ENCODE data around the gene TUBG1. TPM values are rescaled to one million over a fixed set of nuclear protein-coding genes. Genes with fewer than 3 reads are reported as not detected.

Gene TUBG1
- total and polyA plus RNA-seq, 2 of the 8 experiments (the other 6 are each of a cell fraction or from before 2014, with no cell fraction given), result 109 to 208 TPM

Other genes starting within 250 kb of the TUBG1 start
- gene STAT3, start 221.2 kb upstream of the TUBG1 start, total RNA-seq (2021; fragmentation: NEBNext Ultra II Directional; extraction: Animal tissue kit (Norgen Biotek cat#: 25700)), result 94.1 and 94.3 TPM in 2 replicates
- 38.4 and 41.2 TPM in 2 replicates for gene STAT3, start 221.2 kb upstream of the TUBG1 start, polyA plus RNA-seq (2011; rRNA removed)
- gene CAVIN1, start 186.4 kb upstream of the TUBG1 start, total RNA-seq (2021; fragmentation: NEBNext Ultra II Directional; extraction: Animal tissue kit (Norgen Biotek cat#: 25700)), result 41.6 and 43.5 TPM in 2 replicates
- 16.2 and 22.6 TPM in 2 replicates for gene CAVIN1, start 186.4 kb upstream of the TUBG1 start, polyA plus RNA-seq (2011; rRNA removed)
- gene ATP6V0A1, start 150.8 kb upstream of the TUBG1 start, total RNA-seq (2021; fragmentation: NEBNext Ultra II Directional; extraction: Animal tissue kit (Norgen Biotek cat#: 25700)), result 55.3 and 57.3 TPM in 2 replicates
- gene ATP6V0A1, start 150.8 kb upstream of the TUBG1 start, polyA plus RNA-seq (2011; rRNA removed), result 63.4 and 77.4 TPM in 2 replicates
- gene NAGLU, start 73.4 kb upstream of the TUBG1 start, total RNA-seq (2021; fragmentation: NEBNext Ultra II Directional; extraction: Animal tissue kit (Norgen Biotek cat#: 25700)), result 19.4 and 21.3 TPM in 2 replicates
- 21.6 and 34.5 TPM in 2 replicates for gene NAGLU, start 73.4 kb upstream of the TUBG1 start, polyA plus RNA-seq (2011; rRNA removed)
- gene HSD17B1, start 56.8 kb upstream of the TUBG1 start, total RNA-seq (2021; fragmentation: NEBNext Ultra II Directional; extraction: Animal tissue kit (Norgen Biotek cat#: 25700)), result 0.88 and 1.1 TPM in 2 replicates
- gene HSD17B1, start 56.8 kb upstream of the TUBG1 start, polyA plus RNA-seq (2011; rRNA removed), result 1.0 and 1.8 TPM in 2 replicates
- 100 and 109 TPM in 2 replicates for gene COASY, start 47.5 kb upstream of the TUBG1 start, total RNA-seq (2021; fragmentation: NEBNext Ultra II Directional; extraction: Animal tissue kit (Norgen Biotek cat#: 25700))
- gene COASY, start 47.5 kb upstream of the TUBG1 start, polyA plus RNA-seq (2011; rRNA removed), result 64.5 and 110 TPM in 2 replicates
- gene MLX, start 42.6 kb upstream of the TUBG1 start, total RNA-seq (2021; fragmentation: NEBNext Ultra II Directional; extraction: Animal tissue kit (Norgen Biotek cat#: 25700)), result 27.5 and 34.2 TPM in 2 replicates
- 25.4 and 27.0 TPM in 2 replicates for gene MLX, start 42.6 kb upstream of the TUBG1 start, polyA plus RNA-seq (2011; rRNA removed)
- 21.9 and 22.7 TPM in 2 replicates for gene PSMC3IP, start 32.0 kb upstream of the TUBG1 start, total RNA-seq (2021; fragmentation: NEBNext Ultra II Directional; extraction: Animal tissue kit (Norgen Biotek cat#: 25700))
- gene PSMC3IP, start 32.0 kb upstream of the TUBG1 start, polyA plus RNA-seq (2011; rRNA removed), result 9.5 and 11.5 TPM in 2 replicates
- 39.6 and 42.6 TPM in 2 replicates for gene RETREG3, start 309 bp upstream of the TUBG1 start, total RNA-seq (2021; fragmentation: NEBNext Ultra II Directional; extraction: Animal tissue kit (Norgen Biotek cat#: 25700))
- 23.7 and 27.0 TPM in 2 replicates for gene RETREG3, start 309 bp upstream of the TUBG1 start, polyA plus RNA-seq (2011; rRNA removed)
- 13.0 and 14.8 TPM in 2 replicates for gene TUBG2, start 49.6 kb downstream of the TUBG1 start, total RNA-seq (2021; fragmentation: NEBNext Ultra II Directional; extraction: Animal tissue kit (Norgen Biotek cat#: 25700))
- gene TUBG2, start 49.6 kb downstream of the TUBG1 start, polyA plus RNA-seq (2011; rRNA removed), result 16.6 and 31.2 TPM in 2 replicates
- gene PLEKHH3, start 67.3 kb downstream of the TUBG1 start, total RNA-seq (2021; fragmentation: NEBNext Ultra II Directional; extraction: Animal tissue kit (Norgen Biotek cat#: 25700)), result 11.1 and 13.7 TPM in 2 replicates
- gene PLEKHH3, start 67.3 kb downstream of the TUBG1 start, polyA plus RNA-seq (2011; rRNA removed), result 13.5 and 23.7 TPM in 2 replicates
- 0.75 and 1.1 TPM in 2 replicates for gene CCR10, start 72.2 kb downstream of the TUBG1 start, total RNA-seq (2021; fragmentation: NEBNext Ultra II Directional; extraction: Animal tissue kit (Norgen Biotek cat#: 25700))
- gene CCR10, start 72.2 kb downstream of the TUBG1 start, polyA plus RNA-seq (2011; rRNA removed), result 4.0 and 5.7 TPM in 2 replicates
- gene CNTNAP1, start 72.8 kb downstream of the TUBG1 start, total RNA-seq (2021; fragmentation: NEBNext Ultra II Directional; extraction: Animal tissue kit (Norgen Biotek cat#: 25700)), result 4.7 and 5.2 TPM in 2 replicates
- gene CNTNAP1, start 72.8 kb downstream of the TUBG1 start, polyA plus RNA-seq (2011; rRNA removed), result 10.0 and 13.5 TPM in 2 replicates
- 18.5 and 20.8 TPM in 2 replicates for gene EZH1, start 135.4 kb downstream of the TUBG1 start, total RNA-seq (2021; fragmentation: NEBNext Ultra II Directional; extraction: Animal tissue kit (Norgen Biotek cat#: 25700))
- 17.4 and 22.9 TPM in 2 replicates for gene EZH1, start 135.4 kb downstream of the TUBG1 start, polyA plus RNA-seq (2011; rRNA removed)
- 12.0 and 13.4 TPM in 2 replicates for gene RAMP2, start 151.5 kb downstream of the TUBG1 start, total RNA-seq (2021; fragmentation: NEBNext Ultra II Directional; extraction: Animal tissue kit (Norgen Biotek cat#: 25700))
- 41.5 and 41.7 TPM in 2 replicates for gene RAMP2, start 151.5 kb downstream of the TUBG1 start, polyA plus RNA-seq (2011; rRNA removed)
- gene VPS25, start 163.8 kb downstream of the TUBG1 start, total RNA-seq (2021; fragmentation: NEBNext Ultra II Directional; extraction: Animal tissue kit (Norgen Biotek cat#: 25700)), result 83.9 and 88.2 TPM in 2 replicates
- gene VPS25, start 163.8 kb downstream of the TUBG1 start, polyA plus RNA-seq (2011; rRNA removed), result 150 and 188 TPM in 2 replicates
- gene WNK4, start 170.9 kb downstream of the TUBG1 start, total RNA-seq (2021; fragmentation: NEBNext Ultra II Directional; extraction: Animal tissue kit (Norgen Biotek cat#: 25700)), result 1.2 and 1.7 TPM in 2 replicates
- 0.21 and 0.86 TPM in 2 replicates for gene WNK4, start 170.9 kb downstream of the TUBG1 start, polyA plus RNA-seq (2011; rRNA removed)
- gene COA3, start 189.0 kb downstream of the TUBG1 start, total RNA-seq (2021; fragmentation: NEBNext Ultra II Directional; extraction: Animal tissue kit (Norgen Biotek cat#: 25700)), result 68.4 and 71.2 TPM in 2 replicates
- 137 and 143 TPM in 2 replicates for gene COA3, start 189.0 kb downstream of the TUBG1 start, polyA plus RNA-seq (2011; rRNA removed)
- not detected in 2 replicates for gene CNTD1, start 189.2 kb downstream of the TUBG1 start, total RNA-seq (2021; fragmentation: NEBNext Ultra II Directional; extraction: Animal tissue kit (Norgen Biotek cat#: 25700))
- 0.08 TPM in 1 of 2 replicates, not detected in the other for gene CNTD1, start 189.2 kb downstream of the TUBG1 start, polyA plus RNA-seq (2011; rRNA removed)
- gene BECN1, start 214.6 kb downstream of the TUBG1 start, total RNA-seq (2021; fragmentation: NEBNext Ultra II Directional; extraction: Animal tissue kit (Norgen Biotek cat#: 25700)), result 55.4 and 64.2 TPM in 2 replicates
- 31.5 and 38.8 TPM in 2 replicates for gene BECN1, start 214.6 kb downstream of the TUBG1 start, polyA plus RNA-seq (2011; rRNA removed)
- gene PSME3, start 223.7 kb downstream of the TUBG1 start, total RNA-seq (2021; fragmentation: NEBNext Ultra II Directional; extraction: Animal tissue kit (Norgen Biotek cat#: 25700)), result 223 and 224 TPM in 2 replicates
- 109 and 149 TPM in 2 replicates for gene PSME3, start 223.7 kb downstream of the TUBG1 start, polyA plus RNA-seq (2011; rRNA removed)
- gene AOC2, start 234.9 kb downstream of the TUBG1 start, total RNA-seq (2021; fragmentation: NEBNext Ultra II Directional; extraction: Animal tissue kit (Norgen Biotek cat#: 25700)), result 4.0 and 4.2 TPM in 2 replicates
- 4.7 and 7.2 TPM in 2 replicates for gene AOC2, start 234.9 kb downstream of the TUBG1 start, polyA plus RNA-seq (2011; rRNA removed)
- 2.1 and 2.7 TPM in 2 replicates for gene AOC3, start 241.5 kb downstream of the TUBG1 start, total RNA-seq (2021; fragmentation: NEBNext Ultra II Directional; extraction: Animal tissue kit (Norgen Biotek cat#: 25700))
- 2.5 and 4.1 TPM in 2 replicates for gene AOC3, start 241.5 kb downstream of the TUBG1 start, polyA plus RNA-seq (2011; rRNA removed)

Data from H1 (cell line).